IPS-15b (cell line): ENCODE results near the gene MYCT1.
"Not testable (repeated sequence)": the region's sequence is repeated elsewhere in the genome, so short reads cannot be mapped to it uniquely, and the experiment has no call there.

ENCODE experiments used
- H3K27me3 ChIP-seq: one replicate; pipeline ENCODE4 v1.6.1; 2013; ENCODE audit warnings: low read length; ENCODE audit not compliant: control insufficient read depth, insufficient read depth
- H3K36me3 ChIP-seq: one replicate; pipeline ENCODE4 v1.6.1; 2013; ENCODE audit warnings: low read length; ENCODE audit not compliant: control insufficient read depth, insufficient read depth
- H3K4me1 ChIP-seq: one replicate; pipeline ENCODE4 v1.6.1; 2013; ENCODE audit warnings: mild to moderate bottlenecking, low read length; ENCODE audit not compliant: control insufficient read depth, insufficient read depth
- H3K4me3 ChIP-seq: one replicate; pipeline ENCODE4 v1.5.1; 2013; ENCODE audit warnings: low read depth, low read length
- H3K9ac ChIP-seq: one replicate; pipeline ENCODE4 v1.6.1; 2013; ENCODE audit warnings: low read depth, mild to moderate bottlenecking, low read length
- H3K9me3 ChIP-seq: one replicate; pipeline ENCODE4 v1.6.1; 2013; ENCODE audit warnings: mild to moderate bottlenecking, low read length; ENCODE audit not compliant: control insufficient read depth, insufficient read depth

Gene MYCT1, protein sequence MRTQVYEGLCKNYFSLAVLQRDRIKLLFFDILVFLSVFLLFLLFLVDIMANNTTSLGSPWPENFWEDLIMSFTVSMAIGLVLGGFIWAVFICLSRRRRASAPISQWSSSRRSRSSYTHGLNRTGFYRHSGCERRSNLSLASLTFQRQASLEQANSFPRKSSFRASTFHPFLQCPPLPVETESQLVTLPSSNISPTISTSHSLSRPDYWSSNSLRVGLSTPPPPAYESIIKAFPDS

DNA sequence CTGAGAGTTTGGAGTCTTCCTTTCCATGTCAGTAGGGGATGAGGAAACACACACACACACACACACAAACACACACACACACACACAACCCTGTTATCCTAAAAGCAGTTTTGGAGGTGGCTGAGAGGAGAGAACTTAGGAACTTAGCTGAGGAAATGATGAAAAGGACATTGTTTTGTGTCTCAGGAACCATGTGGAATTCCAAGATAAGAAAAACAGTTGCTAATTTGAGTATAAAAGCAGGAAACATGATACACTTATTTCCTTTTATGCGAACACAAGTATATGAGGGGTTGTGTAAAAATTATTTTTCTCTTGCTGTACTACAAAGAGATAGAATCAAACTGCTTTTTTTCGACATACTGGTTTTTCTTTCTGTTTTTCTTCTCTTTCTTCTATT lies at the start of gene MYCT1:
TSS of gene MYCT1 (plus strand) at position 264 of the 400 bp plus-strand sequence. CDS start at position 270, 6 bp downstream.
- H3K9ac ChIP-seq, result no peak within 1 kb of the TSS
- no peaks in the 10 kb centered on the region for H3K9me3 ChIP-seq
- no peak within 1 kb of the TSS for H3K4me3 ChIP-seq
- H3K4me1 ChIP-seq, result peaks cover 10% of the 10 kb centered on the region
- H3K27me3 ChIP-seq, result no peaks in the 10 kb centered on the region
- no peaks in the 10 kb centered on the region for H3K36me3 ChIP-seq

DNA sequence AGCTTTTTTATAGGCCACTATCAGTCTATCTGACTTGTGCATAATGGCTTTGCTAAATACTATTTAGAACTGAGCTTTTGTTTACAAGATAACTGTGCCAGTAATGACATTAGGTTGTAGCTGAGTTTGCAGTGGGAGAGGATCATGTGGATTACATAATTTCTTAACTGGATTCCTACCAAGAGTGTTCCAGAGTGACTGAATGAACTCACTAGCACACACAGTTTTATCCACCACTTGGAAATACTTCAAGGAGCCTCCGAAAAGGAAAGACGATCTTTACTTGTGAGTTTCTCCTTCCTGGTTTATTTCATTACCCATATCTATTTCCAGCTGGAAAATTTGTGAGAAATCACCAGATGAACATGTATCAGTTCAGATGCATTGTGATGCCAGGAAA lies 49.6 kb upstream of the MYCT1 start:
- Histone ChIP-seq H3K4me1 (peaks cover 2% of the 10 kb centered on the region), H3K9me3 (no peaks in the 10 kb centered on the region), H3K27me3 (no peaks in the 10 kb centered on the region), H3K36me3 (no peaks in the 10 kb centered on the region), H3K4me3 (no peak overlapping the region), H3K9ac (no peak overlapping the region)

DNA sequence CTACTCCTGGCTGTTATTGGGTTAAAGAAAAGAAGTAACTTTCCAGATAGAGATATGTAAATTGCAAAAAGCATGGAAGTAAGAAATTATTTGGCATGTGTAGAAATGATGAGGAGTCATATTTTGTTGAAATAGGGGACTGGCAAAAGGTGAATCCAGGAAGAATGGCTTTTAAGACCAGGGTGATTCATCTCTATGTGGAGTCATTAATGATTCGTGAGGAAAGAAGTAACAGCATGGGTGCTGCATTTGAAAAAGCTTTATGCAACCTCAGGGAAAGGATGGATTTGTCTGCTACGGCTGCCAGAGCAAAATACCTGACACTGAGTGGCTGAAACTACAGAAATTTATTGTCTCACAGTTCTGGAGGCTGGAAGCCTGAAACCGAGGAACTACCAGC lies 45.7 kb upstream of the MYCT1 start:
- Histone ChIP-seq H3K4me3 (no peak overlapping the region), H3K4me1 (no peaks in the 10 kb centered on the region), H3K36me3 (no peaks in the 10 kb centered on the region), H3K9ac (no peak overlapping the region), H3K9me3 (no peaks in the 10 kb centered on the region), H3K27me3 (no peaks in the 10 kb centered on the region)

DNA sequence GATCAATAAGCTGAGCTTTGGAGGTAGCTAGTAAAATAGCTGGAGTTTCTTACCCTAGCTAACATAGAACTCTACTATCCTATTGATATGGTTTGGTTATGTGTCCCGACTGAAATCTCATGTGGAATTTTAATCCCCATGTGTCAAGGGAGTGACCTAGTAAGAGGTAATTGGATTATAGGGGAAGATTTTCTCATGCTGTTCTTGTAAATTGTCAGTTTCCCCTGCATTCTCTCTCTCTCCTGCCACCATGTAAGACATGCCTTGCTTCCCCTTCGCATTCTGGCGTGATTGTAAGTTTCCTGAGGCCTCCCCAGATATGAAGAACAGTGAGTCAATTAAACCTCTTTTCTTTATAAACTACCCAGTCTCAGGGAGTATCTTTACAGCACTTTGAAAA lies 35.9 kb upstream of the MYCT1 start:
- H3K4me1 ChIP-seq, result no peaks in the 10 kb centered on the region
- no peak overlapping the region for H3K9ac ChIP-seq
- no peak overlapping the region for H3K4me3 ChIP-seq
- H3K27me3 ChIP-seq, result no peaks in the 10 kb centered on the region
- no peaks in the 10 kb centered on the region for H3K9me3 ChIP-seq
- H3K36me3 ChIP-seq, result no peaks in the 10 kb centered on the region

DNA sequence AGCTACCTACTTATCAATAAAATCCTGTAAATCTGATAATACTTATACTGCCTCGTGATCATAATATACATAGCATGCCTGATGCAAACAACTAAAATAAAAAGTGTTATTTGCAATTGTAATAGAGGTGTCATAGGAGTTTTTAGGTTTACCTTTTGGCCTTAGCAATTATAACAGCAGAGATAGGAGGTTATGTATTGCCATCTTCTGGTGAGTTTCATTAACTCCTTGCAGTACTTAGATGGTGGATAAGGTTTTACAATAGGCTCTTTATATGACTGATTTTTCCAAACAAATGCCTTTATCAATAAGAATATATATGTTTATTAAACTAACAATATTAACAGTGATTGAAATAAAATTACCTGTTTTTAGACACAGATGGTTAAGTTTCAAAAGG lies 27.8 kb upstream of the MYCT1 start:
- Histone ChIP-seq H3K27me3 (no peaks in the 10 kb centered on the region), H3K4me1 (no peaks in the 10 kb centered on the region), H3K36me3 (no peaks in the 10 kb centered on the region), H3K9ac (no peak overlapping the region), H3K9me3 (no peaks in the 10 kb centered on the region), H3K4me3 (no peak overlapping the region)

DNA sequence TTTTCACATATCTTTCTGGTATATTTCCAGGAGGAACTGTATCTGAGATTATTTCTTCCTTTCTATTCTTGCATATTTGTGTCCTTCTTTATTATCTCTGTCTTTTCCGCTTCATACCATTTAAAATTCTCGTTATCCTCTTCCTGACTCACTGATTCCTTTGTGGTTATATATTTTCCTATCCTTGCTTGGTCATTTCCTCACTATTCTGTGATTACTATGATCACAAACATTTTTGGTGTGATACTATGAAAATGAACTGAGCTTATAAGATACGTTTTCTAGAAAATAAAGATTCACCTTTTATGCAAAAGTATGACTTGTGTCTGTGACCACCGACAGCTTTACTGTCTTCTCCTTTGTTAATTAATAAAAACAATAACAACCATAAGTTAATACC lies 26.5 kb upstream of the MYCT1 start:
- Histone ChIP-seq H3K4me3 (no peak overlapping the region), H3K4me1 (no peaks in the 10 kb centered on the region), H3K9me3 (no peaks in the 10 kb centered on the region), H3K9ac (no peak overlapping the region), H3K27me3 (no peaks in the 10 kb centered on the region), H3K36me3 (no peaks in the 10 kb centered on the region)

DNA sequence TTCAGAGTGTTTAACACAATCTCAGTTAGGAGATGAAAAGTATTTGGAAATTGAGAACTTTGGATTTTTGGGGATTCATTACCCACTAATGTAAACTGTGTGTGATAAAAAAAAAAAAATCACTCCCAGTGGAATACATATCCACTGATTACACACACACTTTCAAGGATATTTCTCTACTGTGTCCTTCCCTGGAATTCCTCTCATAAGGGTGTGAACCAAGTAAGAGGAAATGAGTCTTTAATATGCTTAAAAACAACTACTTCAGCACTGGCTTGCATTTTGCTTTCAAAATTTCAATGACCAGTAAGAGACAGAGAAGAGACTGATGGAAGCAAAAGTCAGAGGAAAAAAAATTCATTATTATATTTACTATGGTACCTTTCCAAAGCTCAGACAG lies 24.5 kb upstream of the MYCT1 start:
- H3K4me1 ChIP-seq, result no peaks in the 10 kb centered on the region
- no peaks in the 10 kb centered on the region for H3K27me3 ChIP-seq
- no peaks in the 10 kb centered on the region for H3K9me3 ChIP-seq
- no peak overlapping the region for H3K4me3 ChIP-seq
- no peaks in the 10 kb centered on the region for H3K36me3 ChIP-seq
- H3K9ac ChIP-seq, result no peak overlapping the region

DNA sequence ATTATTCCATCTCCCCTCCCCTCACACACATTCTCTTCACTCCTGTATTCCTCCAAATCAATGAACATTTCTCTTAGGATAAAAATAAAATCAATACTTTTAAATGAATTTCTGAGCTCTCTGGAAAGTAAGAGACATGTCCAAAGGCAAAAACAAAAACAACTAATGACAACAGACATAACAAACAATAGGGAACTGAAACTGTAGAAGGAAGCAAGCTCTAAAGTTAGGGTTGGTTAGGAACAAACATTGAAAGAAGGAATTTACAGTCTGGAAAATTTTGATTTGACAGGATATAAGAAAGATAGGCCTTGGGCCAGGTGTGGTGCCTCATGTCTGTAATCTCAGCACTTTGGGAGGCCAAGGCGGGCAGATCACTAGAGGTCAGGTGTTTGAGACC lies 17.5 kb upstream of the MYCT1 start:
- Histone ChIP-seq H3K27me3 (no peaks in the 10 kb centered on the region), H3K4me1 (peaks cover 20% of the 10 kb centered on the region), H3K36me3 (no peaks in the 10 kb centered on the region), H3K9ac (no peak overlapping the region), H3K9me3 (no peaks in the 10 kb centered on the region), H3K4me3 (no peak overlapping the region)

DNA sequence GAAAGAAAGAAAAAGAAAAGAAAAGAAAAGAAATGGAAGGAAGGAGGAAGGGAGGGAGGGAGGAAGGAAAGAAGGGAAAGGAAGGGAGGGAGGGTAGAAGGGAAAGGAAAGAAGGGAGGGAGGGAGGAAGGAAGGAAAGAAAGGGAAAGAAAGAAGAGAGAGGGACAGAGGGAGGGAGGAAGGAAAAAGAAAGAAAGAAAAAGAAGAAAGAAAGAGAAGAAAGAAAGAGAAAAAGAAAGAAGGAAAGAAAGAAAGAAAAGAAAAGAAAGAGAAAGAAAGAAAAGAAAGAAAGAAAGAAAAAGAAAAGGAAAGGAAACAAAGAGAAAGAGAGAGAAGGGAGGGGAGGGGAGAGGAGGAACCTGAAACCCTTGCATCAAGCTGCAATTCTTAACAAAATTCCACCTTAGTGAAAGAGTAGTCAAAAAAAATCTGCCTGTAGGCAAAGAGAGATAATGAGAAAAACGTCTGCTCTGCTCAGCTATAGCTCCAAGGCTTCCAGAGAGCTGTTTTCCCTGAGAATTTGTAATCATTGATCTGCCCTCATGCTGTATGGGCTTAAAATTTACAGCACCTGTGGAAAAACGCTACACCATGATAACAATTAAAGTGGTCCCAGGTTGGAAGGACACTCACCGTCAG lies 16.7 kb upstream of the MYCT1 start:
- H3K4me1 ChIP-seq, result peaks cover 20% of the 10 kb centered on the region
- H3K9me3 ChIP-seq, result no peaks in the 10 kb centered on the region
- no peaks in the 10 kb centered on the region for H3K27me3 ChIP-seq
- no peaks in the 10 kb centered on the region for H3K36me3 ChIP-seq
- no peak overlapping the region for H3K4me3 ChIP-seq
- no peak overlapping the region for H3K9ac ChIP-seq

DNA sequence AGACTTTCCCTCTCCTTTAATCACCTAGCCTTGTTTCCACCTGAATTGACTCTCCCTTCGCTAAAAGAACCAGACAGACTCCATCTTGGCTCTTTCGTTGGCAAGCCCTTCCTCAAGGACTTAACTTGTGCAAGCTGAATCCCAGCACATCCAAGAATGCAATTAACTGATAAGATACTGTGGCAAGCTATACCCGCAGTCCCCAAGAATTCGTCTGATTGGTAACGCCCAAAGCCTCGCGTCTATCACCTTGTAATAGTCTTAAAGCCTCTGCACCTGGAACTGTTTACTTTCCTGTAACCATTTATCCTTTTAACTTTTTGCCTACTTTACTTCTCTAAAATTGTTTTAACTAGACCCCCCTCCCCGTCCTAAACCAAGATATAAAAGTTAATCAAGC lies 15.6 kb upstream of the MYCT1 start:
- no peaks in the 10 kb centered on the region for H3K27me3 ChIP-seq
- peaks cover 20% of the 10 kb centered on the region for H3K4me1 ChIP-seq
- H3K36me3 ChIP-seq, result no peaks in the 10 kb centered on the region
- H3K4me3 ChIP-seq, result no peak overlapping the region
- no peak overlapping the region for H3K9ac ChIP-seq
- H3K9me3 ChIP-seq, result no peaks in the 10 kb centered on the region

DNA sequence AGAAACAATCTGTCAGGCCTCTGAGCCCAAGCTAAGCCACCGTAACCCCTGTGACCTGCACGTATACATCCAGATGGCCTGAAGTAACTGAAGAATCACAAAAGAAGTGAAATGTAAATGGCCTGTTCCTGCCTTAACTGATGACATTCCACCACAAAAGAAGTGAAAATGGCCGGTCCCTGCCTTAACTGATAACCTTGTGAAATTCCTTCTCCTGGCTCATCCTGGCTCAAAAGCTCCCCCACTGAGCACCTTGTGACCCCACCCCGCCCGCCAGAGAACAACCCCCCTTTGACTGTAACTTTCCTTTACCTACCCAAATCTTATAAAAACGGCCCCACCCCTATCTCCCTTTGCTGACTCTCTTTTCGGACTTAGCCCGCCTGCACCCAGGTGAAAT lies 14.8 kb upstream of the MYCT1 start:
- H3K4me3 ChIP-seq, result peak overlapping the region; percentile 6
- not testable (repeated sequence) for H3K36me3 ChIP-seq, H3K9ac ChIP-seq

DNA sequence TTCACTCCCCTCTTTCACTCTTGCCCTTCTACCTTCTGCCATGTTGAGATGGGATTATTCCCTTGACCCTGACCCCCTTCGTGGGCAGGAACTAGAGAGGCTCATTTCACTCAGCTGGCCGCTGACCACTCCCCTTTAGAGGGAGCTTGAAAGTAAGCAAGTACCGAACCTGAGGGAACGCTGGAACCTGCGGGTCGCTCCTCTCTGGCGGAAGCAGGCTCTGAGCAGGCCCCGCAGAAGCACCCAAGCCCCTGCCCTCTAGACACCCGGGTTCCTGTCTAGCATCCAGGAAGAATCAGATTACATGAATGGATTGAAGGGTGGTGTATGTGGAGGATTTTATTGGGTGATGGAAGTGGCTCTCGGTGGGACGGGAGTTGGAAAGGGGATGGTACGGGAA lies 11.9 kb upstream of the MYCT1 start:
- Histone ChIP-seq H3K4me1 (peaks cover 20% of the 10 kb centered on the region), H3K27me3 (no peaks in the 10 kb centered on the region), H3K36me3 (no peaks in the 10 kb centered on the region), H3K9me3 (no peaks in the 10 kb centered on the region), H3K4me3 (peak overlapping the region; percentile 5), H3K9ac (no peak overlapping the region)

More for the DNA sequence above, 14.8 kb upstream of the MYCT1 start:
- H3K4me1 ChIP-seq, result peaks cover 20% of the 10 kb centered on the region
- H3K9me3 ChIP-seq, H3K27me3 ChIP-seq: not testable (repeated sequence)
